RWPE2 (cell line): Measurements from ENCODE around the gene CFAP20DC.

ENCODE experiments used
- ATAC-seq: fragments of 200-7000 bp; cut with Tn5 transposase; 3 replicates; pipeline ENCODE4 v1.9.1; 2021; ENCODE audit warnings: low read depth
- DNase-seq: peaks from one replicate; pipeline ENCODE4 v3.0.0-alpha.2; 2020; ENCODE audit warnings: low spot score
- H3K27ac ChIP-seq: fragments of 450-650 bp; 2 replicates; pipeline ENCODE4 v1.5.1; 2017; ENCODE audit warnings: mild to moderate bottlenecking; ENCODE audit not compliant: poor library complexity, severe bottlenecking
- H3K27me3 ChIP-seq: fragments of 250-450 bp; sonication (Bioruptor Pico); 2 replicates; pipeline ENCODE4 v1.5.1; 2021; ENCODE audit warnings: mild to moderate bottlenecking, moderate library complexity; ENCODE audit not compliant: insufficient read depth, poor library complexity, severe bottlenecking
- H3K36me3 ChIP-seq: fragments of 250-450 bp; sonication (Bioruptor Pico); 2 replicates; pipeline ENCODE4 v1.5.1; 2020; ENCODE audit warnings: low read depth, mild to moderate bottlenecking, moderate library complexity
- H3K4me1 ChIP-seq: fragments of 250-450 bp; sonication (Bioruptor Pico); 2 replicates; pipeline ENCODE4 v1.5.1; 2021; ENCODE audit warnings: mild to moderate bottlenecking, moderate library complexity; ENCODE audit not compliant: insufficient read depth, poor library complexity, severe bottlenecking
- H3K4me3 ChIP-seq: fragments of 250-450 bp; sonication (Bioruptor Pico); 2 replicates; pipeline ENCODE4 v1.5.1; 2021; ENCODE audit warnings: mild to moderate bottlenecking, moderate library complexity; ENCODE audit not compliant: severe bottlenecking
- H3K9me3 ChIP-seq: fragments of 250-450 bp; sonication (Bioruptor Pico); 2 replicates; pipeline ENCODE4 v1.5.1; 2021; ENCODE audit warnings: mild to moderate bottlenecking, moderate library complexity; ENCODE audit not compliant: severe bottlenecking
- CTCF ChIP-seq: fragments of 450-650 bp; IDR thresholded peaks from one replicate; pipeline ENCODE4 v1.5.1; 2017; ENCODE audit warnings: mild to moderate bottlenecking, moderate library complexity; ENCODE audit not compliant: poor library complexity, severe bottlenecking

Gene CFAP20DC

GRCh38 chr3:58737644-58738043 is 312.2 kb downstream of the CFAP20DC start:
- H3K27ac ChIP-seq: no peak overlapping the region
- ATAC-seq: no peak
- no peaks in the 10 kb centered on the region for H3K9me3 ChIP-seq

GRCh38 chr3:58731673-58732072 is 318.2 kb downstream of the CFAP20DC start:
- DNase-seq: no peak
- Histone ChIP-seq H3K4me1 (no peaks in the 10 kb centered on the region), H3K36me3 (no peaks in the 10 kb centered on the region), H3K27me3 (no peaks in the 10 kb centered on the region), H3K27ac (no peak overlapping the region), H3K4me3 (no peak overlapping the region), H3K9me3 (no peaks in the 10 kb centered on the region)
- ATAC-seq: no peak
- no peak for TF ChIP-seq CTCF

More at GRCh38 chr3:58737644-58738043, 312.2 kb downstream of the CFAP20DC start:
- H3K27me3 ChIP-seq: no peaks in the 10 kb centered on the region
- DNase-seq: no peak
- no peak overlapping the region for H3K4me3 ChIP-seq
- no peak for TF ChIP-seq CTCF
- H3K36me3 ChIP-seq: no peaks in the 10 kb centered on the region
- H3K4me1 ChIP-seq: no peaks in the 10 kb centered on the region

- Histone ChIP-seq H3K4me3 (no peak overlapping the region), H3K4me1 (no peaks in the 10 kb centered on the region), H3K27ac (no peak overlapping the region), H3K27me3 (no peaks in the 10 kb centered on the region), H3K9me3 (no peaks in the 10 kb centered on the region), H3K36me3 (no peaks in the 10 kb centered on the region)
- TF ChIP-seq CTCF: no peak
- no peak for ATAC-seq
- DNase-seq: no peak
Measured at GRCh38 chr3:58728723-58729122, 321.1 kb downstream of the CFAP20DC start.

- no peak for ATAC-seq
- no peak for DNase-seq
- Histone ChIP-seq H3K4me1 (no peaks in the 10 kb centered on the region), H3K4me3 (no peak overlapping the region), H3K36me3 (no peaks in the 10 kb centered on the region), H3K27me3 (no peaks in the 10 kb centered on the region), H3K27ac (no peak overlapping the region), H3K9me3 (no peaks in the 10 kb centered on the region)
- no peak for TF ChIP-seq CTCF
Measured at GRCh38 chr3:58725326-58725853, 324.4 kb downstream of the CFAP20DC start.

GRCh38 chr3:58724336-58724735 is 325.5 kb downstream of the CFAP20DC start:
- no peaks in the 10 kb centered on the region for H3K27me3 ChIP-seq
- ATAC-seq (no peak), DNase-seq (no peak)
- H3K36me3 ChIP-seq: no peaks in the 10 kb centered on the region
- H3K9me3 ChIP-seq: no peaks in the 10 kb centered on the region
- no peak overlapping the region for H3K4me3 ChIP-seq
- no peak for TF ChIP-seq CTCF
- H3K27ac ChIP-seq: no peak overlapping the region
- no peaks in the 10 kb centered on the region for H3K4me1 ChIP-seq
